HG03025 (cell line): ENCODE data around the gene PIK3R1.

Experiments used
- ATAC-seq: cut with Tn5 transposase; IDR thresholded peaks from one replicate; pipeline ENCODE4 v1.9.1; 2021; ENCODE audit warnings: mild to moderate bottlenecking, moderate library complexity; ENCODE audit not compliant: unreplicated experiment, low FRiP score

The PIK3R1 gene

DNA sequence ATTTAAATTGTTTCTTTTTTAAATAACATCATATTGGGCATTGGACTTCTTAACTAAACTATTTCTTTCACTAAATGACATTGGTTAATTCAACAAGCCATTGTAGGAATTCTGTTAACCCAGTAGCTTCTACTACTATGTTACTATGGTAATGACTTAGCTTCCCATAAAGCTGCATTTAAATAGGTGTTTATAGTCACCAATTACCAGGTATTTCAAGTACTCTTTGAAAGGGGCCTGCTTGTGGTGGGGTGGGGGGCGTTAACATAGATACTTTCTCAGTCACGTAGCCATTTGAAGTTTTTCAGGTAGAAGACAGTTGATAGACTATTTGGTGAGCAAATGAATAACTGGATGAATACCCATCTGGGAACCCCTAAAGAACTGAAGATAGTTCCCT is 34.0 kb downstream of the PIK3R1 start:
- ATAC-seq = no peak

- ATAC-seq = no peak
Measured at GRCh38 chr5:68250661-68251298, 35.2 kb downstream of the PIK3R1 start.

DNA sequence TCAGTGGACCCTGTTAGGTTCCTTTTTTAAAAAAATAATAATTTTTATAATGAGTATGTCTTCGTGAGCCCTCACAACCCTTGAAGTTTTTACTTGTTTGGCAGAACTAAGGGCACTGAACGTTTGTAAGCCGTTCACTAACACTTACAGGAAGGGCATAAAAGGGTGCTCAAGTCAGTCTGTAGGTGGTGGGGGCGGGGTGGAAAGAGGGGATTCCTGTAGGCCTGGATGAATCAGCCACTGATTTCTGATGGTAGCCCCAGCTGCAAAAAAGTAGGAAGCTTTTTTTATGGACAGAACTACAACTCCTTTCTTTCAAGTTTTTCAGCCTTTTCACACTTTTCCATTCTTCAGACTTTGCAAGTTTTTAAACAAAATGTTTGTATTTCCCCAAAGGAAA is 35.8 kb downstream of the PIK3R1 start:
- no peak for ATAC-seq

GRCh38 chr5:68251804-68252522 is 36.4 kb downstream of the PIK3R1 start:
- ATAC-seq = no peak

- ATAC-seq = no peak
Measured at GRCh38 chr5:68252673-68253623, 37.4 kb downstream of the PIK3R1 start.

DNA sequence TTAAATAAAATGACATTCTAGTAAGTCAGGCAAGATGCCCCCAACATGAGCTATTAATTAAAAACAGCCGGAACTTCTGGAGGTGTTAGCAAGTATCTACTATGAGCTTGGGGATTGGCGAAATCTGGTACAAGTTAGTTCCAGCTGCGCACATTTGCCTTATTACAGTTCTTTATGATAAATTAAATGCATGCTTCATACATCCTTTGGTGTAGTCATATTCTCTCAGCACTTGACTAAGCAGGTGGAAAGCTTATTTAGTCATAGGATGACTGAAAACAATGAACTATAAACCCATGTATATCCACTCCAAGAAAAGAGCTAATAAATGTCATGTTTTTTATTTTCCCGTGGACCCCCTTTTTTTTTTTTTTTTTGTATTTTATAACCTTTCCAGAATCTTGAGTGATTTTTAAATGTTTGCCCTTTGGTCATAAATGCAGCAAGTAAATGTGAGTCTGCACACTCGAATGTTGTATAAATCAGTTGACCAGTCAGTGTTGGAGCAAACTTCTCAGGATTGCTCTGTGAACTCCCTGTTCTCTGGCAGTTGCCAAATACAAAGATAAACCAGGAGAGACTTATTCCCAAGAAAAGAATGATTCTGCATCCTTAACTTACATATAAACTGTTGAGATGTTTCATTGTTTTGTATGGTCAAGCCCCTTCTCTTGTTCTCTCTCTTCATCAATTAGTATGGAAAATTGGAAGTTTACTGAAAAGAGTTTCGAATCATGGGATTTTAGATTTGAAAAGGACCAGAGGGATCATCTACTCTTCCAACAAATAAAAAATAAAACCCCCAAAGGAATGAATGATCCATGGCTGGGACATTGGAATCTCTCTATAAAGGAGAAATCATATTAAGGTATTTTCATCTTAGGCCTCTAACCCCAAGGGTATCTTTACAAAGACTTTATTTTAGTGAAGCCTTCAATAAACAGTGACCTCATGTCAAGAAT is 38.3 kb downstream of the PIK3R1 start:
- ATAC-seq = no peak

DNA sequence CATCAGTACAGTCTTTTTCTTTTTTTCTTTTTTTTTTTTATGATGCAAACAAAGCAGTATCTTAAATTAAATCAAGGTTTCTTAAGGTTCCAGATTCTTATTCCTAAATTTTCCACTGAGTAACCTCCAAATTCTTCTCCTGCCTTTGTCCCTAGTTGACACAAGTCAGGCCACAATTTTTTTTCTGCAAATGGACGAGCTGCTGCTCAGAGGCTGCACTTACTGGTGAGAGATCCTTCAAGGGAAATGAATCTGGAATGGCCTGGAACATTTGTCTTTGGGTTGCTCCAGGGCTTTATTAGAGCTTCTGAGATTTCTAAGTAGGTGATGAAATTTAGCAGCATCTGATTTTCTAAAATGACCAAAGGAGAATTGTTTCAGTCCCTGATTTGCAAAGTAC is 39.3 kb downstream of the PIK3R1 start:
- ATAC-seq = no peak

DNA sequence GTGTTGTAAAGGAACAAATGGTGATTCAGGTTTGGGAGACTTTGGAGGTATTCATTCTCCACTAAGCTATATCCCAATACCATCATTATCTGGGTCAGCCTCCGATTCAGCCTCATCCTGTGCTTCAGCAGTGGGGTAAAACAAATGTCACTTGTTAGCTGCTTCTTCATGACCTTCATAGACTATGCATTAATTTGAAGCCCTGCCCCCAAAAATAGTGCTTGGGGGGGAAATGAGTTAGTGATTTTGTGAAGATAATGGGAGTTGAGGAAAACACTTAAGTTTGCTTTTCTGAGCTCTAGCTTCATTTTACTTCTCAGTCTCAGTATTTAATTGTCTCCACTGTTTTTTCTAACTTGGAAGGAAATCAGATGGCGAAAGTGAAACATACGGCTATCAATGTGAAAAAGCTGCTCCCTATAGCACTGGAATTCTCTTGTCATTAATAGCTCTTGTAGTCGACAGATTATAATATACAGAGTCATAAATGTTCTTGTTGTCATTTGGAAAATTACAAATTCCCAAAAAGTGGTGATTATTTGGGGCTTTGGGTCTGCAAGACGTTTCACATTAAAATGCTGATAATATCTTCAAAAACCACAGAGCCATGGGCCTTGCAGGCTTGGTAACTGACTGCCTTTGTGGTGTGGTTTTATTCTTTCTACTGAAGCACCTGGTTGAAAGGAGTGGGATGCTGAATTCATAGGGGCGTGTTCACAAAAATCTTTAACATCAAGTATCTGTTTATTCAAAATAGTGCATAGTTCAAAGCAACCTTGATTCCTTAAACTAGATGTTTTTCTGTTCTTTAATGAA is 40.0 kb downstream of the PIK3R1 start:
- ATAC-seq = no peak

- ATAC-seq = no peak
Measured at GRCh38 chr5:68257210-68257609, 41.7 kb downstream of the PIK3R1 start.

GRCh38 chr5:68258531-68258930 is 43.0 kb downstream of the PIK3R1 start:
- no peak for ATAC-seq

DNA sequence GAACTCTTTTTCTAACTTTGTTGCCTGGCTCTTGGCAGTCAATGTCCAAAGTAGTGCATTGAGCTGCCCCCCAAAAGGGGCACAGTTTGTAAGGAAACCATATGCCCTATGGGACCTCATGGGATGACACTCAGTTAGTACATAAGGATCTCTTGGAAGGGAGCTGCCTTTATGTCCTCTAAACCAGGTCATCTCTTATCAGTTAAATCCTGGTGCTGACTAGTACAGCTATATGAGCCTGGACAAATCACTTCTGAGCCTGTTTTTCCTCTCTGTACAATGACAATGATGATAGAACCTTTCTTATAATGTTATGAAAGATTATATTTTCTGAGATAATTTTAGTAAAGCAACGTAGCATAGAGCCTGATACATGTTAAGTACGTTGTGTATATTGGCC is 44.1 kb downstream of the PIK3R1 start:
- ATAC-seq = no peak

GRCh38 chr5:68260467-68260866 is 44.9 kb downstream of the PIK3R1 start:
- ATAC-seq = no peak

- no peak for ATAC-seq
Measured at GRCh38 chr5:68261169-68261568, 45.6 kb downstream of the PIK3R1 start.

- no peak for ATAC-seq
Measured at GRCh38 chr5:68261569-68262065, 46.1 kb downstream of the PIK3R1 start.

DNA sequence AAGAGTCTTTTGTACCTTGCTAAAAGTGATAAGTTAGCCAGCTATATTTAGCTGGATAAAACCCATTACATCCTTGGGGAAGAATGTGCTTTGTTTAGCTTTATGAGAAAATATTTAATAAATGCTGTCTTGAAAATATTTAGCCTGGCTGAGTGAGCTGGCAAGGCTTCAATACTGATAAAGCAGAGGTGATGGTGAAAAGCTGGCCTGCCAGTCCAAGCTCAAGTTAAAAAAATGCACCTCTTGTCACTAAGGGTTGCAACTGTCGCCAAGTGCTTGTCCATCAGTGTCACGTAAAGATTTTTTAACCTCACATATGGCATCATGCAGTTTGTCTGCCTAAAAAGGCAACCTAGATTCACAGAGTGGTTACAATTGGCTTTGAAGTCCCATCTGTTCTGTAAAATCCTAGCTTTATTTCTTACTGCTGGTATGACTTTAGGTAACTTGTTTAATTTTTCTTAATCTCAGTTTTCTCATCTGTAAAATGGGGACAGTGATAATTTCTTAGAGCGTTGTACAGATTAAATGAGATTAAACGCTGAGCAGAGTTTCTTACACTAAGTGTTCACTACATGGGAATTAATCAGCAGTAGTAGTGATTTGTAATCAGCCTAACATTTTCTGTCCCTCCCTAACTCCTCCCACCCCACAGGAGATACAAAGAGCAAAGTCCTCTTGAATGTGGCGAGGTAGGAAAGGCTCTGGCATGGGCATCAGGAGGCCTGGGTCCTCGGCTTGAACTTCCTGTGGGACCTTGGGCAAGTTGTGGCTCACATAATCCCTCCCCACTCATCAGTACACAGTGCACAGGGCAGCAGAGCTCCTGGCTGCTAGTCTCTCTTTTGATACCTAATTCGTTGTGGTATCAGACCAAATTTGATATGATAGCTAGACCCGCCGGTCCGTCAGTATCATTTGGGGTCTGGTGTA is 48.7 kb downstream of the PIK3R1 start:
- ATAC-seq = no peak

GRCh38 chr5:68265347-68265746 is 49.8 kb downstream of the PIK3R1 start:
- ATAC-seq = no peak

- ATAC-seq = no peak
Measured at GRCh38 chr5:68265822-68266395, 50.4 kb downstream of the PIK3R1 start.

DNA sequence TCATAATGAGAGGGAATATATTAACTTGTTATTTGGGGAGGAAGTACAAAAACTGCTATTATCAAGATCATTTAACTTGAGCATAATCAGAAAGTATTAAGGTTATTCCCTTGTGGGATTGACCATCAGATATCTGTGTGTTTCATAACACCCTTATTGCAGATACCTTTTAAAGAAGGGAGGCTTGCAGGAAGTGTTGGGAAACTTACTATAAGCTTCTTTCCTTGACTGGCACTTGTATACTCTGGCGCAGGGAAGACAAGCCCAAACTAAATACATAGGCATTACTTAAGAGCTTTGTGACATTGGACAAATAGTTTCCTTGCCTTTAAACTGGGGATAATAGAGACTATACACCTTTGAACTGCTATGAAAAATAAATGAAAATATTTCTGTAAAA is 50.9 kb downstream of the PIK3R1 start:
- no peak for ATAC-seq
